ENCODE data around the gene ZNF384. TPM values are rescaled to one million over a fixed set of nuclear protein-coding genes. Genes with fewer than 3 reads are reported as not detected.
A peak's percentile ranks its signal among the peaks of the same experiment; 100 is the strongest.

ZNF384 gene
- total RNA-seq, 1 experiment from 2014 or later, result 63.8 TPM

GRCh38 chr12:6734506-6735387 is 45.6 kb upstream of the ZNF384 start:
- Mint-ChIP-seq H3K4me1 (peaks cover 8% of the 10 kb centered on the region), H3K27me3 (ENCODE audit: low read depth) (no peaks in the 10 kb centered on the region), H3K4me3 (no peak overlapping the region), H3K27ac (peak overlapping the region; percentile 85), H3K36me3 (peaks cover 14% of the 10 kb centered on the region), H3K9me3 (no peaks in the 10 kb centered on the region)
- POLR2A ChIA-PET, result interaction anchor here (1.0 to 1.3 kb wide), 2 partner anchors 11 to 18 kb away, joined by 3 read pairs; partner anchors contain the start of genes COPS7A and MLF2
- no peak for DNase-seq (ENCODE audit: low spot score)
- CTCF ChIA-PET, result interaction anchor here (0.9 to 1.9 kb wide), 5 partner anchors 11 to 90 kb away, joined by 3 to 7 read pairs (median 4); partner anchors contain the start of genes COPS7A and PTMS
- no peak for ATAC-seq
- TF ChIP-seq ARID4B (CRISPR knock-in tag; IDR thresholded peaks at IDR 0.05; ENCODE audit: borderline replicate concordance), result no peak
- no peak for TF ChIP-seq TEAD1 (CRISPR knock-in tag; IDR thresholded peaks at IDR 0.05)
- no peak for TF ChIP-seq FOXK1 (CRISPR knock-in tag; IDR thresholded peaks at IDR 0.05)
- TF ChIP-seq STAT6 (CRISPR knock-in tag; conservative IDR thresholded peaks at IDR 0.05; ENCODE audit: low read depth), result no peak
- TF ChIP-seq, protein P1, sequence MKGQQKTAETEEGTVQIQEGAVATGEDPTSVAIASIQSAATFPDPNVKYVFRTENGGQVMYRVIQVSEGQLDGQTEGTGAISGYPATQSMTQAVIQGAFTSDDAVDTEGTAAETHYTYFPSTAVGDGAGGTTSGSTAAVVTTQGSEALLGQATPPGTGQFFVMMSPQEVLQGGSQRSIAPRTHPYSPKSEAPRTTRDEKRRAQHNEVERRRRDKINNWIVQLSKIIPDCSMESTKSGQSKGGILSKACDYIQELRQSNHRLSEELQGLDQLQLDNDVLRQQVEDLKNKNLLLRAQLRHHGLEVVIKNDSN (CRISPR knock-in tag; IDR thresholded peaks at IDR 0.05), result no peak
- no peak for TF ChIP-seq SMAD4 (CRISPR knock-in tag; IDR thresholded peaks at IDR 0.05)
- TF ChIP-seq ZNF396 (CRISPR knock-in tag; IDR thresholded peaks at IDR 0.05; ENCODE audit: borderline replicate concordance), result no peak
- no peak for TF ChIP-seq ETV6 (CRISPR knock-in tag; IDR thresholded peaks at IDR 0.05)
- no peak for TF ChIP-seq ZNF532 (CRISPR knock-in tag; IDR thresholded peaks at IDR 0.05; ENCODE audit: borderline replicate concordance)
- TF ChIP-seq ZNF671 (CRISPR knock-in tag; IDR thresholded peaks at IDR 0.05), result no peak
- no peak for TF ChIP-seq GTF2I (CRISPR knock-in tag; conservative IDR thresholded peaks at IDR 0.05)
- TF ChIP-seq AFF4 (CRISPR knock-in tag; IDR thresholded peaks at IDR 0.05; ENCODE audit: borderline replicate concordance), result no peak
- TF ChIP-seq, protein P2, sequence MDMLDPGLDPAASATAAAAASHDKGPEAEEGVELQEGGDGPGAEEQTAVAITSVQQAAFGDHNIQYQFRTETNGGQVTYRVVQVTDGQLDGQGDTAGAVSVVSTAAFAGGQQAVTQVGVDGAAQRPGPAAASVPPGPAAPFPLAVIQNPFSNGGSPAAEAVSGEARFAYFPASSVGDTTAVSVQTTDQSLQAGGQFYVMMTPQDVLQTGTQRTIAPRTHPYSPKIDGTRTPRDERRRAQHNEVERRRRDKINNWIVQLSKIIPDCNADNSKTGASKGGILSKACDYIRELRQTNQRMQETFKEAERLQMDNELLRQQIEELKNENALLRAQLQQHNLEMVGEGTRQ (CRISPR knock-in tag; IDR thresholded peaks at IDR 0.05), result no peak
- TF ChIP-seq E2F1 (CRISPR knock-in tag; IDR thresholded peaks at IDR 0.05), result no peak
- TF ChIP-seq MXD4 (CRISPR knock-in tag; IDR thresholded peaks at IDR 0.05; ENCODE audit: borderline replicate concordance), result no peak
- TF ChIP-seq NR1H2 (CRISPR knock-in tag; IDR thresholded peaks at IDR 0.05), result no peak
